ENCODE measurements around the gene ADAP1.

The ADAP1 gene

DNA sequence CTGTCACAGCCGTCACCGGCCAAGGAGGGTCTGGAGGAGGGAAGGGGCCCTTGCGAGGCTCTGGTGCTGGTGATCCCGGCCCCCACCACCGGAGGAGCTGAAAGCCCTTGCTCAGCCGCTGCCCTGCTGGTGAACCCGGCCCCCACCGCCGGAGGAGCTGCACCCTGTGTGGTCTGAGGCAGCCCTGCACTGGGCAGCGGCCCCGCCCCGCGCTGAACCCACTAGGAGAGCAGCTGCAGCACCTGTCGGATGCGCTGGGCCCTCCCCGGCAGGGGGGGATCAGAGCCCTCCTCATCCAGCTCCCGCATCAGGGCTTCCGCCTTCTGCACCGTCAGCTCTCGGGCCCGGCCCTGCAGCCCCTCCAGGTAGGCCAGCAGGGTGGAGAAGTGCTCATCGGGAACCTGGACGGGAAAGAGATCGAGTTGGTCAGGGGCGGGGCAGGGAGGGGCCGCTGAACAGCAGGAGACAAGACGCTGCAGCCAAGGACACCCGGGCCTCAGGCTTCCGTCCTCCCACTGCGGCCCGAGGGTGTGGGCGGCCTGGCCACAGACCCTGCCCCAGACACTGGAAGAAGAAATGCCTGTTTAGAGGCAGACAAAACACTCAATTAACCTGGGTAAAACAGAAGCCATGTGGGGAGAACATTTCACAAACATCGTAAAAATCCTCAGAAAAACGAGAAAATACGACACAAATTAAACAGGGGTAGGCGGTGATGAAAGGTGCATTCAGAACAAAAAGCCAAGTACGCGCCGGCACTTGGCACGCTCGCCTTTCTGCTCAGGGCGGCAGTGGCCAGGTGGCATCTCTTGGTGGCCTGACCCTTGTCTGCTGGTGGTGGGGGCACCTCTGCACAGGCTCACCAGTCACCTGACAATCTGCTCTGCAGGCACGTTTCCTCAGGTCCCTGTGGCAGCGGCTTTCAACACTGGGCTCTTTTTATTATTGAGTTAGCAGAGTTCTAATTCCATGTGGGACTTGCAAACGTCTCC lies 43.2 kb upstream of the ADAP1 start:
- Histone ChIP-seq H3K9me3 (replicated peaks in 1 of 11) (no peaks in the 10 kb centered on the region), H3K9ac (peak overlapping the region in 2 of 11 experiments; percentile 56 to 65; a peak in 3 of 22 replicates), H3K36me3 (peaks cover 0 to 10% (median 0%) of the 10 kb centered on the region in 11 experiments; a peak in 6 of 22 replicates), H3K4me3 (no peak overlapping the region), H3K27ac (no peak overlapping the region), H3K4me2 (peak overlapping the region; percentile 62 to 92 (median 86); a peak in 21 of 22 replicates), H4K20me1 (peaks cover 0 to 45% (median 9%) of the 10 kb centered on the region in 11 experiments; a peak in 12 of 22 replicates), H3K4me1 (peaks cover 52 to 89% (median 83%) of the 10 kb centered on the region in 10 experiments), H3K27me3 (peaks cover 7 to 44% (median 19%) of the 10 kb centered on the region in 11 experiments; a peak in 15 of 22 replicates)
- TF ChIP-seq Cebpa-rat (IDR thresholded peaks at IDR 0.05) = no peak

DNA sequence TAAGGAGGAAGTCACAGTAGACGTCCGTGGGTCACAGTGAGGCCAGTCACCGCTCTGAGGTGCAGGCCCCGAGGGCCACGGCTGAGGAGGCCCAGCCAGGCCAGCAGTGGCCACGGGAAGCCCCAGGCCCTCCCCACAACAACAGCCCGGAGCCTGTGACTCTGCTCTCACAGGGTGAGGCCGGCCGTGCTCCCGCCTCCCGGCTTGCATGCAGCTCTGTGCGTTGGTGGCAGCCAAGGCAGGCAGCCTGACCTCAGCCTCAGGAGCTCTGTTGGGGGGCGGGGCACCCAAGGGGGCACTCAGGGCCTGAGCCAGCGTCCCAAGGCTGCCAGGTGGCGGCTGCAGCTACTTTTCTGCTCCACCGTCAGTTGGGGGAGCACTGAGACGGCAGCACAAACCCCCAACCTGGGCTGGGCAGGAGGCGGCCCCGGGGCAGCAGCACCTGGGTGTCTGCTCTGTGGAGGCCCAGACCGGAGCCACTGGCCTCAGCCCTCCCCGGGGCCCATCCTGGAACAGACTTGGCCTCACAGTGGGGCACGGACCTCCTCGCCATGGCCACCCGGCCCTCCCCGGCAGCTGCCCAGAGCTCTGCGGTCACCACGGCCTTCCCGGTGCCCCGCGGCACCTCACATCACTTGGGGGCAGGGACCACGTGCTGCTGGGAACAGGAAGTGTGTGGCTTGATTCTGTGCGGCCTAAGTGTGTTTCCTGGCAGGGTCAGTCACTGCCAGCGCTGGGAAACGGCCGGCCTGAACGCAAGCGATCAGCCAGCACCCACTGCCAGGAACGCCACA lies 41.8 kb upstream of the ADAP1 start:
- peaks cover 66 to 100% (median 95%) of the 10 kb centered on the region in 10 experiments for H3K4me1 ChIP-seq
- no peak overlapping the region; a peak in 1 of 20 replicates for H3K4me3 ChIP-seq
- H3K27ac ChIP-seq = peak overlapping the region in 5 of 11 experiments; percentile 7 to 44 (median 22); a peak in 7 of 22 replicates
- peak overlapping the region in 10 of 11 experiments; percentile 18 to 65 (median 44); a peak in 13 of 22 replicates for H3K9ac ChIP-seq
- no peak for TF ChIP-seq Cebpa-rat (IDR thresholded peaks at IDR 0.05)
- peaks cover 0 to 45% (median 9%) of the 10 kb centered on the region in 11 experiments; a peak in 12 of 22 replicates for H4K20me1 ChIP-seq
- peaks cover 0 to 10% (median 0%) of the 10 kb centered on the region in 11 experiments; a peak in 6 of 22 replicates for H3K36me3 ChIP-seq
- no peaks in the 10 kb centered on the region for H3K9me3 ChIP-seq (replicated peaks in 1 of 11)
- peaks cover 7 to 53% (median 19%) of the 10 kb centered on the region in 11 experiments; a peak in 15 of 22 replicates for H3K27me3 ChIP-seq
- H3K4me2 ChIP-seq = peak overlapping the region; percentile 62 to 92 (median 86)

DNA sequence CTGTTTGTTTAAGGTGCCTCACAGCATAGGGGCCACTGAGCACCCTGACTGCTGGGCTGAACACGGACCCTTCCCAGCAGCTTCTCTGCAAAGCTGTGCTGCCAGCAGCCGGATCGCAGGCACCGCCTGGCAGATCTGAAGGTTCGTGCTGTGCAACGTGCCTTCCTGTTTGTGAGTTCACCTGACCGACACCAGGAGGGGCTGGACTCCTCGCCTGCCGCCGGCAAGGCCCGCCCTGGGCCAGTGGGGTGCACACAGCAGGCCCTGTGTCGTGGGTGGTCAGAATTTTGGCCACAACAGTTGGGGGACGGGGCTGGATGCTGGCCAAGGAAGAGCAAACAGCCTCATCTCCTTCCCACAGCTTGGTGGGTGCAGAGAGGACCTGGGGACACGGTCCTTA lies 41.1 kb upstream of the ADAP1 start:
- peaks cover 7 to 48% (median 19%) of the 10 kb centered on the region in 11 experiments; a peak in 15 of 22 replicates for H3K27me3 ChIP-seq
- H3K9ac ChIP-seq = peak overlapping the region in 6 of 11 experiments; percentile 21 to 65 (median 52); a peak in 6 of 22 replicates
- no peak overlapping the region; a peak in 1 of 20 replicates for H3K4me3 ChIP-seq
- TF ChIP-seq Cebpa-rat (IDR thresholded peaks at IDR 0.05) = no peak
- peaks cover 0 to 42% (median 9%) of the 10 kb centered on the region in 11 experiments; a peak in 12 of 22 replicates for H4K20me1 ChIP-seq
- H3K4me1 ChIP-seq = peaks cover 59 to 100% (median 95%) of the 10 kb centered on the region in 10 experiments
- peaks cover 0 to 10% (median 0%) of the 10 kb centered on the region in 11 experiments; a peak in 6 of 22 replicates for H3K36me3 ChIP-seq
- H3K27ac ChIP-seq = peak overlapping the region in 1 of 11 experiments; percentile 44; a peak in 1 of 22 replicates
- no peaks in the 10 kb centered on the region for H3K9me3 ChIP-seq (replicated peaks in 1 of 11)
- H3K4me2 ChIP-seq = peak overlapping the region; percentile 62 to 92 (median 86); a peak in 21 of 22 replicates

DNA sequence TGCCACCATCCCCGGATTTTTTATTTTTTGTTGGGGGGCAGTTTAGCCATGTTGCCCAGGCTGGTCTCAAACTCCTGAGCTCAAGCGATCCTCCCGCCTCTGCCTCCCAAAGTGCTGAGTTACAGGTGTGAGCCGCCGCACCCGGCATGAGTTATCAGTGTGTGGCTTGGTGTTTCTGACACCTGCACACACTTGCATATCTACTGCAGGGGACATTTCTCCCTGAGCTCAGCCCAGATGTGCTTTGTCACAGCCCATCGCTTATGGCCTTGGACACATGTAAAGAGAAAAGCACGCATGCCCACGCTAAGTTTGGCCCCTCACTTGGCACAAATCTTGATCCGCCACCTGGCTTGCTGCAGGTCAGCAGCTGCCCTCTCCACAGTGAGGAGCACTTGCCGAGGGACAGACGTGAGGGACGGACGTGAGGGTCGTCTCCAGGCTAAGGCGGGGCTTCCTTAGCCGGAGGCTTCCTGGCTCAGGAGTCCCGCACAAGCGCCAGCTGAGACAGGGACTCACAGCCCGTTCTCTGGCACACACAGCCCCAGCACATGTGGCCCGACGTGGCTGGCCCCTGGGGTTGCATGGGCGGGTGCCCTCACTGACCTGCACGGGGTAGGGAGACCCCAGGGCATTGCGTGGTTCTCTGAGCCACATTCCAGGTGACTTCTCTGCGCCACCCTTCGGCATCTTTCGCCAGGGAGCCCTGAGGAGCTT lies 40.3 kb upstream of the ADAP1 start:
- Histone ChIP-seq H3K4me1 (peaks cover 51 to 96% (median 91%) of the 10 kb centered on the region in 10 experiments), H4K20me1 (peaks cover 0 to 34% (median 9%) of the 10 kb centered on the region in 11 experiments; a peak in 12 of 22 replicates), H3K4me3 (no peak overlapping the region), H3K27me3 (peaks cover 7 to 39% (median 18%) of the 10 kb centered on the region in 11 experiments; a peak in 15 of 22 replicates), H3K9me3 (replicated peaks in 1 of 11) (no peaks in the 10 kb centered on the region), H3K27ac (no peak overlapping the region), H3K9ac (peak overlapping the region in 4 of 11 experiments; percentile 30 to 65 (median 57); a peak in 4 of 22 replicates), H3K36me3 (peaks cover 0 to 10% (median 0%) of the 10 kb centered on the region in 11 experiments; a peak in 6 of 22 replicates), H3K4me2 (peak overlapping the region in 9 of 11 experiments; percentile 77 to 92 (median 88); a peak in 15 of 22 replicates)
- TF ChIP-seq Cebpa-rat (IDR thresholded peaks at IDR 0.05) = no peak

DNA sequence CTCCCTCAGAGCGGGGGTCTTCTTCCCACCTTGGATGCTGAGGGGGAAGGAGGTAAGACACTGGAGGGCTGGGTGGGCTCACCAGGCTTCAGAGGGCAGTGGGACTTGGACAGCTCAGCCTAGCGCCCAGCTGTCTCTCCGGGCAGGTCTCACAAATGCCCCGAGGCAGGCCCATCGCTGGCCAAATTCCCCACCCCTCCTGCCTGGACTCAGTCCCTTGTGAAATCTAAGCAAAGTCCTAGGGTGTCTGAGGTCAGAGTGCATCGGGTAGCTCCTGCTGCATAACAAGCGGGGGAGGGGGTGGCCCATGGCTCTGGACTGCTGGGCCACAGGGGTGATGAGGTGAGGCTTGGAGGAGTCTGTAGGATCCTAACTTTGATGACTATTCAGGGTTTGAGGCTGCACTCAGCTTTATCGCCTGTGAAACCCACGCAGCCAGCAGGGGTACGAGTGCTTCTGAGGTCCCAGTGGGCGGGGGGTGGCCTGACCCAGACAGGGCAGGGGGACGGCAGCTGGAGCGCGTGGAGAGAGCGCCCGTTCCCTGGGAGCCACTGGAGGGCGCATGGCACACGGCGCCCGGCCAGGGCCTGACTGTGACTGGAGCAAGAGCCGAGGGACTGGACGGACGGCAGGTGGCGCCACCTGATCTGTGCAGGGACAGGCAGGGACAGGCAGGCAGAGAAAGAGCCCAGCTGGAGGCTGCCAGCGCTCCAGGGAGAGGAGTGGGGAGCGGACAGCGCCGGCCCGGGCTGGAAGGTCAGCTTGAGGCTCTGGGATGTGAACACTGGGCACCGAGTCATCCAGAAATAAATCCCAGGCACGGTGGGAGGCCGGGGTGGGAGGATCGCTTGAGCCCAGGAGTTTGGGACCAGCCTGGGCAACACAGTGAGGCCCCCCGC lies 38.5 kb upstream of the ADAP1 start:
- Histone ChIP-seq H4K20me1 (peaks cover 0 to 28% (median 7%) of the 10 kb centered on the region in 11 experiments; a peak in 11 of 22 replicates), H3K9ac (peak overlapping the region in 7 of 11 experiments; percentile 16 to 58 (median 34); a peak in 8 of 22 replicates), H3K9me3 (replicated peaks in 1 of 11) (no peaks in the 10 kb centered on the region), H3K4me1 (peaks cover 50 to 94% (median 86%) of the 10 kb centered on the region in 10 experiments), H3K4me3 (no peak overlapping the region), H3K4me2 (peak overlapping the region; percentile 64 to 92 (median 78)), H3K27ac (peak overlapping the region in 5 of 11 experiments; percentile 10 to 61 (median 46); a peak in 5 of 22 replicates), H3K36me3 (peaks cover 0 to 10% (median 0%) of the 10 kb centered on the region in 11 experiments; a peak in 5 of 22 replicates), H3K27me3 (peaks cover 7 to 33% (median 18%) of the 10 kb centered on the region in 11 experiments; a peak in 15 of 22 replicates)
- TF ChIP-seq Cebpa-rat (IDR thresholded peaks at IDR 0.05) = no peak

DNA sequence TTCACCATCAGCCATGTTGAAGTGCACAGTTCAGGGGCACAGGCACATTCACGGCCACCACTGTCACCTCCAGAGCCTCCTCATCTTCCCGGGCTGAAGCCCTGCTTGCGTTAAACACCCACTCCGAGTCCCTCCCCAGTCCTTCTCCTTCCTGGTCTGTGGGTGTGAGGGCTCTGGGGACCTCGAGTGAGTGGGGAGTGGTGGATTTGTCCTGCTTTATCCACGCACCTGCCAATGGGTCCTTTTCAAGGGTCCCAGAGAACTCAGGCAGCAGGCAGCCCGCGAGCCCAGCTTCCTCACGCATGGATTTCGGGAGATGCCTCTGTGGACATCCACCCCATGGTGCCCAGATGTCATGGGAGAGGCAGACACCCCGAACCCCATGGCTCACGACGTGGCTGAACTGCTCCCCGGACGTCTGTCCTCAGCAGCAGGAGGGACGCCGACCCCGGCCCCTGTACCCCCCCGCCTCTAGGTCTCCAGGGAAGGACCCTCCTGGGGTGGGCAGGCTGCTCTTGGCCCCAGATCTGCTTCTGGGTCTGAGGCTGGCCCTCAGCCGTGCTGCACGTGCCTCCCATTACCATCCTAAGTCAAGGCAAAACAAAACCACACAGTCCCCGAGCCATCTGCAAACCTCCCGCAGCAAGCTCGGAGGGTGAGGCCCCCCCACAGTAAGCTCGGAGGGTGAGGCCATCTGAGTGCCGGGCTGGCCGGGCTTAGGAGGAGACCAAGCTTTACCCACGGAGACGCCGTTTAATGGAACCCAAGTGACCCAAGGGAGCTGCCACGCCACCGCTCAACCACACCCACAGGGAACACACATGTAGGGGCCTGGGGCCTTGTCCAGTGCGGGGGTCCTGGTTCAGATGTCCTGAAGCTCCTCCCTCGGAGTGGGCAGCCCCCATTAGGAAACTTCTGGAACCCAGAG lies 37.5 kb upstream of the ADAP1 start:
- no peak overlapping the region for H3K4me3 ChIP-seq
- peak overlapping the region; percentile 57 to 92 (median 68) for H3K4me2 ChIP-seq
- peaks cover 0 to 4% (median 0%) of the 10 kb centered on the region in 11 experiments; a peak in 3 of 22 replicates for H3K36me3 ChIP-seq
- H3K9me3 ChIP-seq (replicated peaks in 1 of 11) = no peaks in the 10 kb centered on the region
- peaks cover 55 to 94% (median 86%) of the 10 kb centered on the region in 10 experiments for H3K4me1 ChIP-seq
- H3K9ac ChIP-seq = peak overlapping the region in 7 of 11 experiments; percentile 5 to 58 (median 42); a peak in 10 of 22 replicates
- H4K20me1 ChIP-seq = peaks cover 0 to 28% (median 6%) of the 10 kb centered on the region in 11 experiments; a peak in 10 of 22 replicates
- peaks cover 7 to 40% (median 18%) of the 10 kb centered on the region in 11 experiments; a peak in 15 of 22 replicates for H3K27me3 ChIP-seq
- peak overlapping the region in 6 of 11 experiments; percentile 10 to 61 (median 49); a peak in 9 of 22 replicates for H3K27ac ChIP-seq
- TF ChIP-seq Cebpa-rat (IDR thresholded peaks at IDR 0.05) = no peak

Measured in BLaER1 treated with 17β-estradiol and CSF1 and Interleukin-3, amounts not matched to agents 10 nM and 100 nM (cell line).